ENCODE data around the gene FAM131B. TPM values are rescaled to one million over a fixed set of nuclear protein-coding genes. Genes with fewer than 3 reads are reported as not detected.

FAM131B gene
- total RNA-seq, 1 experiment from 2014 or later = 17.3 TPM

DNA sequence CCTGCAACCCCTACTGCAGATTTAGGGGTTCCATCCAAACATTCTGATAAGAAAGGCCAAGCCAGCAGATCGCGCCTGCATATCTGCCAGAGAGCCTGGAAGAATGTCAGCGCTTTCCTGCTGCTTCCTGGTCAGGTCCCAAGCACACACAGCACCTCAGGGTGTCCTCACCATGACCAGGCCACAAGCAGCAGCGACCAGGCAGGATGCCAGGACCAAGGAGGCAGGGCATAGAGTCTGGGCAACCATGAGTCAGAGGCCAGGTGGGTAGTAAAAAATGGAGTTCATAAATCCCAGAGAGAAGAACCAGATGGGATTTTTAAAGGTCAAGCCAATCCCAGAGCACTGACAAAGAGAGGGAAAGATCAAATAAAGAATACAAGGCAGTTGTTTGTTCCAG lies 5.5 kb upstream of the FAM131B start:
- Histone ChIP-seq H2BK12ac (ENCODE audit: insufficient read length, low read depth, low read length) (no peak overlapping the region), H2BK15ac (ENCODE audit: low read depth, low read length) (no peak overlapping the region), H3K27ac (ENCODE audit: insufficient read length, low read depth, low read length) (no peak overlapping the region), H4K91ac (ENCODE audit: insufficient read length, low read depth, low read length) (no peak overlapping the region), H3K18ac (ENCODE audit: insufficient read length, low read depth, low read length) (no peak overlapping the region), H3K9ac (ENCODE audit: extremely low read depth, insufficient read length, low read length) (no peak overlapping the region), H3K27me3 (ENCODE audit: insufficient read depth, low read length) (peaks cover 6% of the 10 kb centered on the region; the same call in 1 of the 2 replicates), H3K79me1 (ENCODE audit: insufficient read depth, low read depth, low read length, poor library complexity, severe bottlenecking) (no peaks in the 10 kb centered on the region), H3K4me2 (ENCODE audit: insufficient read depth, insufficient read length, low read length) (no peak overlapping the region), H3K23me2 (ENCODE audit: insufficient read length, low read depth, low read length, poor library complexity, severe bottlenecking) (peaks cover 5% of the 10 kb centered on the region), H4K8ac (replicated peaks; ENCODE audit: insufficient read length, low read depth, low read length) (no peak overlapping the region), H3K23ac (ENCODE audit: insufficient read length, low read depth, low read length) (no peak overlapping the region), H3K4me1 (ENCODE audit: insufficient read depth, low read length) (peaks cover 12% of the 10 kb centered on the region), H4K5ac (ENCODE audit: insufficient read length, low read depth, low read length) (no peak overlapping the region), H3K56ac (ENCODE audit: insufficient read length, low read depth, low read length) (no peak overlapping the region), H4K20me1 (ENCODE audit: control insufficient read depth, insufficient read depth, insufficient read length) (no peaks in the 10 kb centered on the region), H3K79me2 (ENCODE audit: insufficient read depth, low read length) (no peaks in the 10 kb centered on the region), H3K9me3 (ENCODE audit: control insufficient read depth, low read depth, low read length) (no peaks in the 10 kb centered on the region), H3K4ac (ENCODE audit: low read depth, low read length) (no peak overlapping the region), H2BK120ac (ENCODE audit: low read depth, low read length, poor library complexity, severe bottlenecking) (no peak overlapping the region), H3K14ac (ENCODE audit: insufficient read depth, low read length) (peak overlapping the region; percentile 54; the same call in 1 of the 2 replicates), H2BK5ac (ENCODE audit: insufficient read length, low read length) (no peak overlapping the region), H3T11ph (ENCODE audit: low read length) (no peak overlapping the region), H2AK5ac (ENCODE audit: insufficient read length, low read length) (no peak overlapping the region), H2BK20ac (ENCODE audit: low read depth, low read length, poor library complexity, severe bottlenecking) (no peak overlapping the region), H2AFZ (ENCODE audit: low read length) (no peak overlapping the region)
- no peak overlapping the region for H3K4me3 Mint-ChIP-seq
- no peak for DNase-seq
- peaks cover 35% of the 10 kb centered on the region in 2 experiments for H3K4me1 Mint-ChIP-seq
- WGBS (ENCODE audit: extremely low coverage, insufficient read length, low lambda C conversion rate) = no CpG with 5 or more reads among the region's 4 CpGs
- TF ChIP-seq, protein P1, sequence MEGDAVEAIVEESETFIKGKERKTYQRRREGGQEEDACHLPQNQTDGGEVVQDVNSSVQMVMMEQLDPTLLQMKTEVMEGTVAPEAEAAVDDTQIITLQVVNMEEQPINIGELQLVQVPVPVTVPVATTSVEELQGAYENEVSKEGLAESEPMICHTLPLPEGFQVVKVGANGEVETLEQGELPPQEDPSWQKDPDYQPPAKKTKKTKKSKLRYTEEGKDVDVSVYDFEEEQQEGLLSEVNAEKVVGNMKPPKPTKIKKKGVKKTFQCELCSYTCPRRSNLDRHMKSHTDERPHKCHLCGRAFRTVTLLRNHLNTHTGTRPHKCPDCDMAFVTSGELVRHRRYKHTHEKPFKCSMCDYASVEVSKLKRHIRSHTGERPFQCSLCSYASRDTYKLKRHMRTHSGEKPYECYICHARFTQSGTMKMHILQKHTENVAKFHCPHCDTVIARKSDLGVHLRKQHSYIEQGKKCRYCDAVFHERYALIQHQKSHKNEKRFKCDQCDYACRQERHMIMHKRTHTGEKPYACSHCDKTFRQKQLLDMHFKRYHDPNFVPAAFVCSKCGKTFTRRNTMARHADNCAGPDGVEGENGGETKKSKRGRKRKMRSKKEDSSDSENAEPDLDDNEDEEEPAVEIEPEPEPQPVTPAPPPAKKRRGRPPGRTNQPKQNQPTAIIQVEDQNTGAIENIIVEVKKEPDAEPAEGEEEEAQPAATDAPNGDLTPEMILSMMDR (conservative IDR thresholded peaks at IDR 0.05) = no peak
- peaks cover 0 to 2% (median 0%) of the 10 kb centered on the region in 3 experiments; a peak in 1 of 7 replicates for H3K36me3 Mint-ChIP-seq (ENCODE audit: insufficient read depth in 1 of 3, low read depth in 3 of 3)
- peaks cover 29% of the 10 kb centered on the region for H3K27me3 Mint-ChIP-seq (ENCODE audit: low read depth)
- no peaks in the 10 kb centered on the region for H3K9me3 Mint-ChIP-seq
- H3K27ac Mint-ChIP-seq = no peak overlapping the region; a peak in 1 of 7 replicates
